Liver (tissue), 9 donors: ENCODE measurements around the gene PRSS1. TPM values are rescaled to one million over a fixed set of nuclear protein-coding genes. Genes with fewer than 3 reads are reported as not detected.

Experiments
- DNase-seq: peaks from one replicate; pipeline ENCODE4 v3.0.0-alpha.2; 2017; ENCODE audit warnings: low spot score
- H3K27ac ChIP-seq, 2 donors: one replicate each; pipeline ENCODE4 v1.7.0; 2013; ENCODE audit warnings: inconsistent platforms in 2 of 2, low read length in 2 of 2, control low read depth in 1 of 2, low read depth in 1 of 2, mild to moderate bottlenecking in 1 of 2
- H3K27me3 ChIP-seq, 4 donors: one replicate each; pipeline versions ENCODE4 v1.6.1 to v1.7.0; 2013; ENCODE audit warnings: low read length in 3 of 4, inconsistent platforms in 1 of 4, mild to moderate bottlenecking in 1 of 4, moderate library complexity in 1 of 4; ENCODE audit not compliant: control insufficient read depth in 4 of 4, insufficient read depth in 4 of 4
- H3K36me3 ChIP-seq, 4 donors: one replicate each; pipeline versions ENCODE4 v1.6.1 to v1.7.0; 2013; ENCODE audit warnings: low read length in 3 of 4, mild to moderate bottlenecking in 3 of 4, low read depth in 1 of 4, moderate library complexity in 1 of 4; ENCODE audit not compliant: control insufficient read depth in 4 of 4, insufficient read depth in 3 of 4
- H3K4me1 ChIP-seq, 4 donors: one replicate each; pipeline versions ENCODE4 v1.6.1 to v1.7.0; 2013; ENCODE audit warnings: low read length in 3 of 4, mild to moderate bottlenecking in 3 of 4, moderate library complexity in 1 of 4; ENCODE audit not compliant: control insufficient read depth in 4 of 4, insufficient read depth in 4 of 4
- H3K4me3 ChIP-seq, 3 donors: one replicate each; pipeline versions ENCODE4 v1.6.1 to v1.7.0; 2013; ENCODE audit warnings: low read length in 3 of 3, control low read depth in 1 of 3, low read depth in 1 of 3, mild to moderate bottlenecking in 1 of 3
- H3K9ac ChIP-seq, 2 donors: one replicate each; pipeline ENCODE4 v1.7.0; 2013; ENCODE audit warnings: low read length in 2 of 2, mild to moderate bottlenecking in 2 of 2, moderate library complexity in 2 of 2, control low read depth in 1 of 2, low read depth in 1 of 2
- H3K9me3 ChIP-seq, 4 donors: one replicate each; pipeline versions ENCODE4 v1.6.1 to v1.7.0; 2013; ENCODE audit warnings: low read length in 3 of 4; ENCODE audit not compliant: control insufficient read depth in 4 of 4
- EGR1 ChIP-seq, 2 donors: IDR thresholded peaks; 2 replicates each; pipeline ENCODE4 v1.6.1; 2016 to 2018; ENCODE audit warnings: antibody characterized with exemption in 2 of 2, low read depth in 2 of 2
- FOXA2 ChIP-seq: IDR thresholded peaks from 2 replicates; pipeline ENCODE4 v1.6.1; 2016; ENCODE audit warnings: antibody characterized with exemption
- GABPA ChIP-seq, 2 donors: IDR thresholded peaks in 1 of 2; conservative IDR thresholded peaks in 1 of 2; 2 replicates each; pipeline ENCODE4 v1.6.1; 2016; ENCODE audit warnings: antibody characterized with exemption in 2 of 2, mild to moderate bottlenecking in 1 of 2, moderate library complexity in 1 of 2
- HNF4A ChIP-seq, 2 donors: conservative IDR thresholded peaks; 2 replicates each; pipeline ENCODE4 v1.6.1; 2016; ENCODE audit warnings: antibody characterized with exemption in 2 of 2, mild to moderate bottlenecking in 2 of 2
- HNF4G ChIP-seq: IDR thresholded peaks from 2 replicates; pipeline ENCODE4 v1.6.1; 2016; ENCODE audit warnings: antibody characterized with exemption
- JUND ChIP-seq, 2 donors: IDR thresholded peaks; 2 replicates each; pipeline ENCODE4 v1.6.1; 2016; ENCODE audit warnings: antibody characterized with exemption in 2 of 2
- NR2F2 ChIP-seq: IDR thresholded peaks from 2 replicates; pipeline ENCODE4 v1.6.1; 2016; ENCODE audit warnings: antibody characterized with exemption
- RAD21 ChIP-seq, 2 donors: IDR thresholded peaks; 2 replicates each; pipeline ENCODE4 v1.6.1; 2016; ENCODE audit warnings: antibody characterized with exemption in 2 of 2, mild to moderate bottlenecking in 2 of 2
- RXRA ChIP-seq, 2 donors: IDR thresholded peaks; 2 replicates each; pipeline ENCODE4 v1.6.1; 2017 to 2018; ENCODE audit warnings: antibody characterized with exemption in 2 of 2, mild to moderate bottlenecking in 1 of 2
- SP1 ChIP-seq: IDR thresholded peaks from 2 replicates; pipeline ENCODE4 v1.6.1; 2018; ENCODE audit warnings: antibody characterized with exemption, mild to moderate bottlenecking
- YY1 ChIP-seq: IDR thresholded peaks from 2 replicates; pipeline ENCODE4 v1.6.1; 2016; ENCODE audit warnings: antibody characterized with exemption, mild to moderate bottlenecking
- WGBS: extraction: QIAGEN DNeasy Blood & Tissue Kit; methylation state at CpG from one replicate; pipeline ENCODE4 v1.1.7; 2013; 5-methylcytosine and 5-hydroxymethylcytosine counted together
- polyA plus RNA-seq, 2 donors: library from polyadenylated mRNA; stranded (reverse) in 1 of 2; unstranded in 1 of 2; fragments of 200-250 nt in 1 of 2; fragments of >200 nt in 1 of 2; fragmentation: Nextera tagmentation in 1 of 2; extraction: Ambion mirVana in 1 of 2; gene quantifications; one replicate each; pipeline versions ENCODE4 v1.2.1 to v1.2.3, GENCODE V29; 2013 to 2015
- total RNA-seq, 2 donors: library from RNA; depleted of rRNA; stranded (reverse); fragments of >200 nt; gene quantifications; one replicate each; pipeline ENCODE4 v1.2.3, GENCODE V29; 2014
- TF ChIP-seq, protein P1 (sequence below): IDR thresholded peaks from 2 replicates; pipeline ENCODE4 v1.6.1; 2016; ENCODE audit warnings: antibody characterized with exemption
- TF ChIP-seq, protein P2 (sequence below): IDR thresholded peaks from 2 replicates; pipeline ENCODE4 v1.6.1; 2016; ENCODE audit warnings: antibody characterized with exemption, mild to moderate bottlenecking
- TF ChIP-seq, protein P3 (sequence below): fragments of 150-350 bp; IDR thresholded peaks from 2 replicates; pipeline ENCODE4 v1.5.1; 2017; ENCODE audit warnings: improper control_type of control experiment, low read depth, low read length; ENCODE audit not compliant: missing input control
- TF ChIP-seq, protein P4 (sequence below): IDR thresholded peaks from 2 replicates; pipeline ENCODE4 v1.6.1; 2016; ENCODE audit warnings: antibody characterized with exemption
- TF ChIP-seq, protein P5 (sequence below): IDR thresholded peaks from 2 replicates; pipeline ENCODE4 v1.6.1; 2016; ENCODE audit warnings: antibody characterized with exemption
- donor health status: healthy.
- donor health status: healthy.
- donor health status: healthy.
- donor health status: healthy.
- donor health status: healthy.

Gene PRSS1
- total and polyA plus RNA-seq, 4 donors = not detected

DNA sequence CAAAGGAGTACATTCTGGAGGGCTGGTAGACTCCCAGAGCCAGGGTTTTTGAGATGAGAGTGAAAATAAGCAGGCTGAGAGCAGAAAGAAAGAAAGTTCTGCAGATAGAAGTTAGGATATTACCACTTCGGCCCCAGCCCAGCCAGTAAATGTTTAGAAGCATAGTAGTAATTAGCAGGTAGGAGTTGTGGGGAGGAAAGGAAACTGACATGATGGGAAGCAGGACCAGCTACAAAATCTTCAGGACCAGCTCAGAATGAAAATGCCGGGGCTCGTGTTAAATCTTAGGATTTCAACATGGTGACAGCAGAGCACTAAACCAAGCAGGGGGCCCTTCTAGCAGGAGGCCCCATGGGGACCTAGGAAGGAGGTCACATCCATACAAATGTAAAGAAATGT is 50.2 kb downstream of the PRSS1 start:
- TF ChIP-seq HNF4G (no peak), EGR1 (IDR thresholded peaks at IDR 0.05; ENCODE audit: low read depth in 2 of 2) (no peak), SP1 (no peak), GABPA (IDR thresholded peaks at IDR 0.05 in 1 of 2, conservative IDR thresholded peaks at IDR 0.05 in 1 of 2) (no peak), HNF4A (conservative IDR thresholded peaks at IDR 0.05) (no peak), YY1 (no peak), RXRA (IDR thresholded peaks at IDR 0.05) (no peak)
- TF ChIP-seq, protein P1, sequence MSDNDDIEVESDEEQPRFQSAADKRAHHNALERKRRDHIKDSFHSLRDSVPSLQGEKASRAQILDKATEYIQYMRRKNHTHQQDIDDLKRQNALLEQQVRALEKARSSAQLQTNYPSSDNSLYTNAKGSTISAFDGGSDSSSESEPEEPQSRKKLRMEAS = no peak
- TF ChIP-seq, protein P2, sequence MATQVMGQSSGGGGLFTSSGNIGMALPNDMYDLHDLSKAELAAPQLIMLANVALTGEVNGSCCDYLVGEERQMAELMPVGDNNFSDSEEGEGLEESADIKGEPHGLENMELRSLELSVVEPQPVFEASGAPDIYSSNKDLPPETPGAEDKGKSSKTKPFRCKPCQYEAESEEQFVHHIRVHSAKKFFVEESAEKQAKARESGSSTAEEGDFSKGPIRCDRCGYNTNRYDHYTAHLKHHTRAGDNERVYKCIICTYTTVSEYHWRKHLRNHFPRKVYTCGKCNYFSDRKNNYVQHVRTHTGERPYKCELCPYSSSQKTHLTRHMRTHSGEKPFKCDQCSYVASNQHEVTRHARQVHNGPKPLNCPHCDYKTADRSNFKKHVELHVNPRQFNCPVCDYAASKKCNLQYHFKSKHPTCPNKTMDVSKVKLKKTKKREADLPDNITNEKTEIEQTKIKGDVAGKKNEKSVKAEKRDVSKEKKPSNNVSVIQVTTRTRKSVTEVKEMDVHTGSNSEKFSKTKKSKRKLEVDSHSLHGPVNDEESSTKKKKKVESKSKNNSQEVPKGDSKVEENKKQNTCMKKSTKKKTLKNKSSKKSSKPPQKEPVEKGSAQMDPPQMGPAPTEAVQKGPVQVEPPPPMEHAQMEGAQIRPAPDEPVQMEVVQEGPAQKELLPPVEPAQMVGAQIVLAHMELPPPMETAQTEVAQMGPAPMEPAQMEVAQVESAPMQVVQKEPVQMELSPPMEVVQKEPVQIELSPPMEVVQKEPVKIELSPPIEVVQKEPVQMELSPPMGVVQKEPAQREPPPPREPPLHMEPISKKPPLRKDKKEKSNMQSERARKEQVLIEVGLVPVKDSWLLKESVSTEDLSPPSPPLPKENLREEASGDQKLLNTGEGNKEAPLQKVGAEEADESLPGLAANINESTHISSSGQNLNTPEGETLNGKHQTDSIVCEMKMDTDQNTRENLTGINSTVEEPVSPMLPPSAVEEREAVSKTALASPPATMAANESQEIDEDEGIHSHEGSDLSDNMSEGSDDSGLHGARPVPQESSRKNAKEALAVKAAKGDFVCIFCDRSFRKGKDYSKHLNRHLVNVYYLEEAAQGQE = no peak
- TF ChIP-seq, protein P3, sequence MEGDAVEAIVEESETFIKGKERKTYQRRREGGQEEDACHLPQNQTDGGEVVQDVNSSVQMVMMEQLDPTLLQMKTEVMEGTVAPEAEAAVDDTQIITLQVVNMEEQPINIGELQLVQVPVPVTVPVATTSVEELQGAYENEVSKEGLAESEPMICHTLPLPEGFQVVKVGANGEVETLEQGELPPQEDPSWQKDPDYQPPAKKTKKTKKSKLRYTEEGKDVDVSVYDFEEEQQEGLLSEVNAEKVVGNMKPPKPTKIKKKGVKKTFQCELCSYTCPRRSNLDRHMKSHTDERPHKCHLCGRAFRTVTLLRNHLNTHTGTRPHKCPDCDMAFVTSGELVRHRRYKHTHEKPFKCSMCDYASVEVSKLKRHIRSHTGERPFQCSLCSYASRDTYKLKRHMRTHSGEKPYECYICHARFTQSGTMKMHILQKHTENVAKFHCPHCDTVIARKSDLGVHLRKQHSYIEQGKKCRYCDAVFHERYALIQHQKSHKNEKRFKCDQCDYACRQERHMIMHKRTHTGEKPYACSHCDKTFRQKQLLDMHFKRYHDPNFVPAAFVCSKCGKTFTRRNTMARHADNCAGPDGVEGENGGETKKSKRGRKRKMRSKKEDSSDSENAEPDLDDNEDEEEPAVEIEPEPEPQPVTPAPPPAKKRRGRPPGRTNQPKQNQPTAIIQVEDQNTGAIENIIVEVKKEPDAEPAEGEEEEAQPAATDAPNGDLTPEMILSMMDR = no peak
- TF ChIP-seq, protein P4, sequence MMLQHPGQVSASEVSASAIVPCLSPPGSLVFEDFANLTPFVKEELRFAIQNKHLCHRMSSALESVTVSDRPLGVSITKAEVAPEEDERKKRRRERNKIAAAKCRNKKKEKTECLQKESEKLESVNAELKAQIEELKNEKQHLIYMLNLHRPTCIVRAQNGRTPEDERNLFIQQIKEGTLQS = no peak
- Histone ChIP-seq H3K9ac (peak overlapping the region in 1 of 2 donors; percentile 49), H3K36me3 (no peaks in the 10 kb centered on the region), H3K9me3 (no peaks in the 10 kb centered on the region), H3K4me1 (peaks cover 11 to 15% (median 14%) of the 10 kb centered on the region in 4 donors), H3K27ac (no peak overlapping the region), H3K27me3 (peaks cover 0 to 10% (median 2%) of the 10 kb centered on the region in 4 donors), H3K4me3 (no peak overlapping the region)
- peak; percentile 10 for DNase-seq
- WGBS = 53% methylated on average over 3 of the region's 3 CpGs

DNA sequence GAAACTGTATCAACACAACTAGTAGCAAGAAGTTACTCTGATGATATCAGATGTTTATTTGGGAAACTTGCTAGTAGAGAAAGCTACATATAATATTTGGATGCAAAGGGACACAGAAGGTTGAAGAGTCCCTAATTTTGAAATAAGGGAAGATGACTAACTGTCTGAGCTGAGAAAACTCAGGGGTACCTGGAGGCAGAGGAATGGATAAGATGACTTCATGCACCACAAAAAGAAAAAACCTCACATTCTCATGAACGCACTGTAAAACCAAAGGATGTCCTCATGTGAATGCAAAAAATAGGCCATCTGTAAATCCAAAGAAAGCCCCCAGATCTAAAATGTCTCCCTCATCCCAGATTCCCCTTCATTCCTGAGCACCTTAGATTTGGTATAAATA is 50.8 kb downstream of the PRSS1 start:
- WGBS = 85% methylated on average over 1 of the region's 1 CpG
- peaks cover 11 to 15% (median 14%) of the 10 kb centered on the region in 4 donors for H3K4me1 ChIP-seq
- H3K36me3 ChIP-seq = no peaks in the 10 kb centered on the region
- H3K4me3 ChIP-seq = no peak overlapping the region
- DNase-seq = no peak
- H3K9ac ChIP-seq = peak overlapping the region in 1 of 2 donors; percentile 49
- H3K27me3 ChIP-seq = peaks cover 0 to 6% (median 2%) of the 10 kb centered on the region in 4 donors
- no peak overlapping the region for H3K27ac ChIP-seq
- no peaks in the 10 kb centered on the region for H3K9me3 ChIP-seq
- TF ChIP-seq, protein P3 = no peak
- TF ChIP-seq HNF4G (no peak), NR2F2 (no peak), JUND (IDR thresholded peaks at IDR 0.05) (no peak), HNF4A (conservative IDR thresholded peaks at IDR 0.05) (no peak), RAD21 (IDR thresholded peaks at IDR 0.05) (no peak), FOXA2 (no peak), RXRA (IDR thresholded peaks at IDR 0.05) (no peak), GABPA (IDR thresholded peaks at IDR 0.05 in 1 of 2, conservative IDR thresholded peaks at IDR 0.05 in 1 of 2) (no peak), YY1 (no peak)
- TF ChIP-seq, protein P5, sequence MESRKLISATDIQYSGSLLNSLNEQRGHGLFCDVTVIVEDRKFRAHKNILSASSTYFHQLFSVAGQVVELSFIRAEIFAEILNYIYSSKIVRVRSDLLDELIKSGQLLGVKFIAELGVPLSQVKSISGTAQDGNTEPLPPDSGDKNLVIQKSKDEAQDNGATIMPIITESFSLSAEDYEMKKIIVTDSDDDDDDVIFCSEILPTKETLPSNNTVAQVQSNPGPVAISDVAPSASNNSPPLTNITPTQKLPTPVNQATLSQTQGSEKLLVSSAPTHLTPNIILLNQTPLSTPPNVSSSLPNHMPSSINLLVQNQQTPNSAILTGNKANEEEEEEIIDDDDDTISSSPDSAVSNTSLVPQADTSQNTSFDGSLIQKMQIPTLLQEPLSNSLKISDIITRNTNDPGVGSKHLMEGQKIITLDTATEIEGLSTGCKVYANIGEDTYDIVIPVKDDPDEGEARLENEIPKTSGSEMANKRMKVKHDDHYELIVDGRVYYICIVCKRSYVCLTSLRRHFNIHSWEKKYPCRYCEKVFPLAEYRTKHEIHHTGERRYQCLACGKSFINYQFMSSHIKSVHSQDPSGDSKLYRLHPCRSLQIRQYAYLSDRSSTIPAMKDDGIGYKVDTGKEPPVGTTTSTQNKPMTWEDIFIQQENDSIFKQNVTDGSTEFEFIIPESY = no peak
- TF ChIP-seq, protein P2 = no peak
- TF ChIP-seq, protein P1 = no peak
- TF ChIP-seq, protein P4 = no peak
